H9 (cell line): ENCODE data around the gene DNMBP. TPM values are rescaled to one million over a fixed set of nuclear protein-coding genes. Genes with fewer than 3 reads are reported as not detected.

Experiments
- DNase-seq: peaks from one replicate; pipeline ENCODE4 v3.0.0-alpha.2; 2017
- H2AFZ ChIP-seq: one replicate; pipeline ENCODE4 v1.6.1; 2013; ENCODE audit warnings: mild to moderate bottlenecking, low read length, control low read depth, moderate library complexity
- H2AK5ac ChIP-seq: 2 replicates; pipeline ENCODE4 v1.6.1; 2013; ENCODE audit warnings: low read length, control low read depth, mixed read lengths; ENCODE audit not compliant: insufficient read length
- H2BK120ac ChIP-seq: one replicate; pipeline ENCODE4 v1.6.1; 2013; ENCODE audit warnings: low read depth, mild to moderate bottlenecking, low read length, control low read depth, inconsistent platforms; ENCODE audit not compliant: poor library complexity, severe bottlenecking
- H2BK12ac ChIP-seq: 2 replicates; pipeline ENCODE4 v1.6.1; 2013; ENCODE audit warnings: low read length, control low read depth, mixed read lengths, low read depth; ENCODE audit not compliant: insufficient read length
- H2BK15ac ChIP-seq: 2 replicates; pipeline ENCODE4 v1.6.1; 2013; ENCODE audit warnings: low read depth, low read length, control low read depth
- H2BK20ac ChIP-seq: one replicate; pipeline ENCODE4 v1.6.1; 2013; ENCODE audit warnings: low read depth, mild to moderate bottlenecking, low read length, control low read depth, inconsistent platforms; ENCODE audit not compliant: poor library complexity, severe bottlenecking
- H2BK5ac ChIP-seq: 2 replicates; pipeline ENCODE4 v1.6.1; 2013; ENCODE audit warnings: low read length, control low read depth, mixed read lengths; ENCODE audit not compliant: insufficient read length
- H3K14ac ChIP-seq: 2 replicates; pipeline ENCODE4 v1.6.1; 2013; ENCODE audit warnings: low read length, control low read depth; ENCODE audit not compliant: insufficient read depth
- H3K18ac ChIP-seq: 2 replicates; pipeline ENCODE4 v1.6.1; 2013; ENCODE audit warnings: low read depth, mild to moderate bottlenecking, mixed read lengths, low read length, control low read depth; ENCODE audit not compliant: insufficient read length
- H3K23ac ChIP-seq: 2 replicates; pipeline ENCODE4 v1.6.1; 2013; ENCODE audit warnings: low read length, control low read depth, mixed read lengths, low read depth; ENCODE audit not compliant: insufficient read length
- H3K23me2 ChIP-seq: 2 replicates; pipeline ENCODE4 v1.6.1; 2013; ENCODE audit warnings: low read depth, mild to moderate bottlenecking, mixed read lengths, low read length, control low read depth; ENCODE audit not compliant: insufficient read length, poor library complexity, severe bottlenecking
- H3K27ac ChIP-seq: 2 replicates; pipeline ENCODE4 v1.5.1; 2013; ENCODE audit warnings: low read length, control low read depth, mixed read lengths, low read depth; ENCODE audit not compliant: insufficient read length
- H3K27me3 ChIP-seq: 2 replicates; pipeline ENCODE4 v1.6.1; 2013; ENCODE audit warnings: low read length, control low read depth, inconsistent platforms; ENCODE audit not compliant: insufficient read depth
- H3K4ac ChIP-seq: 2 replicates; pipeline ENCODE4 v1.6.1; 2013; ENCODE audit warnings: low read depth, mild to moderate bottlenecking, control low read depth, inconsistent platforms, low read length, moderate library complexity
- H3K4me1 ChIP-seq: 2 replicates; pipeline ENCODE4 v1.6.1; 2013; ENCODE audit warnings: low read length, control low read depth, inconsistent platforms; ENCODE audit not compliant: insufficient read depth
- H3K4me2 ChIP-seq: 2 replicates; pipeline ENCODE4 v1.6.1; 2013; ENCODE audit warnings: low read length, control low read depth, mixed read lengths; ENCODE audit not compliant: insufficient read length, insufficient read depth
- H3K56ac ChIP-seq: 2 replicates; pipeline ENCODE4 v1.6.1; 2013; ENCODE audit warnings: low read depth, mild to moderate bottlenecking, mixed read lengths, low read length, control low read depth; ENCODE audit not compliant: insufficient read length
- H3K79me1 ChIP-seq: 2 replicates; pipeline ENCODE4 v1.6.1; 2013; ENCODE audit warnings: low read depth, mild to moderate bottlenecking, moderate library complexity, low read length, control low read depth, inconsistent platforms; ENCODE audit not compliant: insufficient read depth, poor library complexity, severe bottlenecking
- H3K79me2 ChIP-seq: 2 replicates; pipeline ENCODE4 v1.6.1; 2013; ENCODE audit warnings: low read length, control low read depth, inconsistent platforms; ENCODE audit not compliant: insufficient read depth
- H3K9ac ChIP-seq: 2 replicates; pipeline ENCODE4 v1.6.1; 2013; ENCODE audit warnings: low read length, control low read depth, mixed read lengths; ENCODE audit not compliant: insufficient read length; ENCODE audit errors: extremely low read depth
- H3K9me3 ChIP-seq: one replicate; pipeline ENCODE4 v1.6.1; 2013; ENCODE audit warnings: low read depth, low read length, inconsistent platforms; ENCODE audit not compliant: control insufficient read depth
- H3T11ph ChIP-seq: one replicate; pipeline ENCODE4 v1.6.1; 2013; ENCODE audit warnings: mild to moderate bottlenecking, low read length, control low read depth, inconsistent platforms
- H4K20me1 ChIP-seq: one replicate; pipeline ENCODE4 v1.6.1; 2013; ENCODE audit not compliant: control insufficient read depth, insufficient read length, insufficient read depth
- H4K5ac ChIP-seq: 2 replicates; pipeline ENCODE4 v1.6.1; 2013; ENCODE audit warnings: low read depth, mild to moderate bottlenecking, mixed read lengths, low read length, control low read depth; ENCODE audit not compliant: insufficient read length
- H4K8ac ChIP-seq: replicated peaks from 2 replicates; pipeline ENCODE4 v1.6.1; 2013; ENCODE audit warnings: low read length, control low read depth, mixed read lengths, low read depth; ENCODE audit not compliant: insufficient read length
- H4K91ac ChIP-seq: 2 replicates; pipeline ENCODE4 v1.6.1; 2013; ENCODE audit warnings: low read depth, mild to moderate bottlenecking, moderate library complexity, mixed read lengths, low read length, control low read depth; ENCODE audit not compliant: insufficient read length
- H3K27ac Mint-ChIP-seq, 3 experiments: 2 replicates in 2 of 3; 3 replicates in 1 of 3; pipeline ENCODE4 v1.8.0; 2020 to 2021; ENCODE audit warnings: mixed read lengths in 3 of 3, mild to moderate bottlenecking in 1 of 3, moderate library complexity in 1 of 3
- H3K27me3 Mint-ChIP-seq: 2 replicates; pipeline ENCODE4 v1.8.0; 2021; ENCODE audit warnings: low read depth, mild to moderate bottlenecking, moderate library complexity, mixed read lengths
- H3K36me3 Mint-ChIP-seq, 3 experiments: 2 replicates in 2 of 3; 3 replicates in 1 of 3; pipeline ENCODE4 v1.8.0; 2020 to 2021; ENCODE audit warnings: low read depth in 3 of 3, mixed read lengths in 3 of 3; ENCODE audit not compliant: insufficient read depth in 1 of 3
- H3K4me1 Mint-ChIP-seq, 2 experiments: 2 replicates each; pipeline ENCODE4 v1.8.0; 2020; ENCODE audit warnings: mixed read lengths in 2 of 2
- H3K4me3 Mint-ChIP-seq, 2 experiments: 2 replicates in 1 of 2; 3 replicates in 1 of 2; pipeline ENCODE4 v1.8.0; 2020 to 2021; ENCODE audit warnings: mild to moderate bottlenecking in 2 of 2, mixed read lengths in 2 of 2, moderate library complexity in 1 of 2
- H3K9me3 Mint-ChIP-seq, 2 experiments: 2 replicates in 1 of 2; 3 replicates in 1 of 2; pipeline ENCODE4 v1.8.0; 2020; ENCODE audit warnings: mild to moderate bottlenecking in 2 of 2, mixed read lengths in 2 of 2, moderate library complexity in 1 of 2
- WGBS: extraction: QIAGEN DNeasy Blood & Tissue Kit; methylation state at CpG from one replicate; pipeline ENCODE4 v1.1.7; 2013; ENCODE audit warnings: missing lambda C conversion rate, low lambda C conversion rate, mixed read lengths; ENCODE audit not compliant: insufficient read length; ENCODE audit errors: extremely low coverage; 5-methylcytosine and 5-hydroxymethylcytosine counted together
- total RNA-seq: library from RNA; stranded (reverse); gene quantifications from 2 replicates; pipeline ENCODE4 v1.2.1, GENCODE V29; 2021
- TF ChIP-seq, protein P1 (sequence below): fragments of 200-600 bp; sonication (generic); conservative IDR thresholded peaks from 3 replicates; pipeline ENCODE4 v1.8.0; 2021; ENCODE audit warnings: antibody characterized with exemption, mild to moderate bottlenecking

Gene DNMBP
- total RNA-seq, 1 experiment from 2014 or later: 25.6 TPM

DNA sequence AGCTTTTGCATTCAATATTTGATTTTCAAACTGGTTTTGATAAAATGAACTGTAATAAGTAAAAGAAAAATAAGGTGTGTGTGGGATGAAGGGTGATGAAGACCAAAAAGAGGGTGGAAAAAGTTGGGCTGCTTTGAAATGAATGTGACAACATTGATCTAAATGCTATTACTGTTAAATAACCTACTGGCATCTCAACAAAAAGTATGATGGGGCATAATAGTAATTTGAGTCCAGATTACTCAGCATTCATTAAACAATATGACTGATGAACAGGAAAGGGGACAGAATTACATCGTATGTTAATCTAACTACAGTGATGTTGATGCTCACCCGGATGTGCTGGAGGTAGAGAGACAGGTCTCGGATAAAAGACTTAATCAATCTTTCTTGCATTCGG is 115.1 kb downstream of the DNMBP start:
- Histone ChIP-seq H3K4ac (no peak overlapping the region), H2AK5ac (no peak overlapping the region), H3K9ac (no peak overlapping the region), H2BK12ac (no peak overlapping the region), H3K27me3 (no peaks in the 10 kb centered on the region), H2AFZ (no peak overlapping the region), H3K27ac (no peak overlapping the region), H3K56ac (no peak overlapping the region), H3K4me1 (no peaks in the 10 kb centered on the region), H3K79me2 (no peaks in the 10 kb centered on the region), H3K14ac (no peak overlapping the region), H4K5ac (no peak overlapping the region), H2BK5ac (no peak overlapping the region), H2BK15ac (no peak overlapping the region), H4K20me1 (no peaks in the 10 kb centered on the region), H4K8ac (no peak overlapping the region), H3K23ac (no peak overlapping the region), H3K79me1 (no peaks in the 10 kb centered on the region), H3T11ph (no peak overlapping the region), H3K18ac (no peak overlapping the region), H4K91ac (no peak overlapping the region), H3K9me3 (peaks cover 5% of the 10 kb centered on the region), H2BK20ac (no peak overlapping the region), H3K4me2 (no peak overlapping the region), H2BK120ac (no peak overlapping the region), H3K23me2 (no peaks in the 10 kb centered on the region)
- Mint-ChIP-seq H3K27me3 (no peaks in the 10 kb centered on the region), H3K27ac (peak overlapping the region in 1 of 3 experiments; percentile 33; a peak in 1 of 7 replicates), H3K9me3 (no peaks in the 10 kb centered on the region; a peak in 1 of 5 replicates), H3K4me1 (no peaks in the 10 kb centered on the region), H3K4me3 (no peak overlapping the region), H3K36me3 (peaks cover 71 to 91% (median 88%) of the 10 kb centered on the region in 3 experiments)
- TF ChIP-seq, protein P1, sequence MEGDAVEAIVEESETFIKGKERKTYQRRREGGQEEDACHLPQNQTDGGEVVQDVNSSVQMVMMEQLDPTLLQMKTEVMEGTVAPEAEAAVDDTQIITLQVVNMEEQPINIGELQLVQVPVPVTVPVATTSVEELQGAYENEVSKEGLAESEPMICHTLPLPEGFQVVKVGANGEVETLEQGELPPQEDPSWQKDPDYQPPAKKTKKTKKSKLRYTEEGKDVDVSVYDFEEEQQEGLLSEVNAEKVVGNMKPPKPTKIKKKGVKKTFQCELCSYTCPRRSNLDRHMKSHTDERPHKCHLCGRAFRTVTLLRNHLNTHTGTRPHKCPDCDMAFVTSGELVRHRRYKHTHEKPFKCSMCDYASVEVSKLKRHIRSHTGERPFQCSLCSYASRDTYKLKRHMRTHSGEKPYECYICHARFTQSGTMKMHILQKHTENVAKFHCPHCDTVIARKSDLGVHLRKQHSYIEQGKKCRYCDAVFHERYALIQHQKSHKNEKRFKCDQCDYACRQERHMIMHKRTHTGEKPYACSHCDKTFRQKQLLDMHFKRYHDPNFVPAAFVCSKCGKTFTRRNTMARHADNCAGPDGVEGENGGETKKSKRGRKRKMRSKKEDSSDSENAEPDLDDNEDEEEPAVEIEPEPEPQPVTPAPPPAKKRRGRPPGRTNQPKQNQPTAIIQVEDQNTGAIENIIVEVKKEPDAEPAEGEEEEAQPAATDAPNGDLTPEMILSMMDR: no peak
- DNase-seq: no peak
- no CpG with 5 or more reads among the region's 4 CpGs for WGBS
